ENCODE data around the gene GC.
"Not testable (repeated sequence)": the region's sequence is repeated elsewhere in the genome, so short reads cannot be mapped to it uniquely, and the experiment has no call there.

Gene GC

GRCh38 chr4:71783972-71784371 lies at the start of gene GC:
GC (minus strand) TSS chr4:71784079; CDS start chr4:71784018, 61 bp downstream.
- DNase-seq = no peak

GRCh38 chr4:71833232-71833900 lies 49.5 kb upstream of the GC start:
- DNase-seq = no peak

- DNase-seq = no peak
These were observed 48.2 kb upstream of the GC start for GRCh38 chr4:71832049-71832448.

- DNase-seq = no peak
These were observed 46.8 kb upstream of the GC start for GRCh38 chr4:71830497-71831190.

GRCh38 chr4:71828470-71828869 lies 44.6 kb upstream of the GC start:
- no peak for DNase-seq

GRCh38 chr4:71827826-71828225 lies 43.9 kb upstream of the GC start:
- no peak for DNase-seq

GRCh38 chr4:71816676-71817303 lies 32.9 kb upstream of the GC start:
- DNase-seq = no peak

- no peak for DNase-seq
These were observed 30.6 kb upstream of the GC start for GRCh38 chr4:71814433-71814832.

DNA sequence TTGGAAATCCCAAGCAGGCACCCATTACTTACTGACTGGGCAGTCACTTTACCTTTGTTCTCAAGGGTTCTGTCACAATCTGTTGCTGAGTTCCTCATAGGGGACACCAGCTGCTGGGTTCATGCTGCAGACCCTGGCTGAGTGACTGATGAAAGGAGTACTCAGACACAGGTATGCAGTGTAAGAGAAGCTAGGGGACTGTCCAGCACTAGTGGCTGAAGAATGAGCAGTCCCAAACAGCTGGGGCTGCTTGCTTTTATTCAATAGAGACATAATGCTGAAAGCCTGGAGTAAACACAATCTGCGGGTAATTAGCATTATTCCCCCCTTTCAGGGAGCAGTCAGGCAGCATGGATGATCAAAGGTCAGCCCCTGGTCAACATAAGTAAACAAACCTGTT lies 25.9 kb upstream of the GC start:
- DNase-seq = not testable (repeated sequence)

DNA sequence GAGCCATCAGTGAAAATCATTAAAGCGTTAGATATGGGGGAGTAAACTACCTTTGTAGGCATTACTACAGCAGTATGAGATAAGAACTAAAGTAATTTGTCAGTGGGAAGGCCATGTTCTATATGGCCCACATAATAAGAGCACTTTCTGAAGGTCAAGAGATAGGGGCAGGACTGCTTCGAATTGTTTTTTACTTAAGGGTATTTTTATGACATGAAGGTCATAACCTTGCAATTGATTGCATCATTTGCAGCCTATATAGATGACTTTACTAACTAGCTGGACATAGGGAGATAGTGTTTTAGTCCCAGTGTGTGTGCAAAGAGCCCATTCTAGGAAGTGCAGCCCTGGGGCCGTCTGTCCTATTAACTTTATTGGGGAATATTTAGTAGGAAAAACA lies 23.6 kb upstream of the GC start:
- DNase-seq = no peak

DNA sequence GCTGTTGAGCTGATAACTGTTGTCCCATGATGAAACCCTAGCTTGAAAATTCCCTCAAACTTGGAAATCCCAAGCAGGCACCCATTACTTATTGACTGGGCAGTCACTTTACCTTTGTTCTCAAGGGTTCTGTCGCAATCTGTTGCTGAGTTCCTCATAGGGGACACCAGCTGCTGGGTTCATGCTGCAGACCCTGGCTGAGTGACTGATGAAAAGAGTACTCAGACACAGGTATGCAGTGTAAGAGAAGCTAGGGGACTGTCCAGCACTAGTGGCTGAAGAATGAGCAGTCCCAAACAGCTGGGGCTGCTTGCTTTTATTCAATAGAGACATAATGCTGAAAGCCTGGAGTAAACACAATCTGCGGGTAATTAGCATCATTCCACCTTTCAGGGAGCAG lies 21.4 kb upstream of the GC start:
- DNase-seq = not testable (repeated sequence)

DNA sequence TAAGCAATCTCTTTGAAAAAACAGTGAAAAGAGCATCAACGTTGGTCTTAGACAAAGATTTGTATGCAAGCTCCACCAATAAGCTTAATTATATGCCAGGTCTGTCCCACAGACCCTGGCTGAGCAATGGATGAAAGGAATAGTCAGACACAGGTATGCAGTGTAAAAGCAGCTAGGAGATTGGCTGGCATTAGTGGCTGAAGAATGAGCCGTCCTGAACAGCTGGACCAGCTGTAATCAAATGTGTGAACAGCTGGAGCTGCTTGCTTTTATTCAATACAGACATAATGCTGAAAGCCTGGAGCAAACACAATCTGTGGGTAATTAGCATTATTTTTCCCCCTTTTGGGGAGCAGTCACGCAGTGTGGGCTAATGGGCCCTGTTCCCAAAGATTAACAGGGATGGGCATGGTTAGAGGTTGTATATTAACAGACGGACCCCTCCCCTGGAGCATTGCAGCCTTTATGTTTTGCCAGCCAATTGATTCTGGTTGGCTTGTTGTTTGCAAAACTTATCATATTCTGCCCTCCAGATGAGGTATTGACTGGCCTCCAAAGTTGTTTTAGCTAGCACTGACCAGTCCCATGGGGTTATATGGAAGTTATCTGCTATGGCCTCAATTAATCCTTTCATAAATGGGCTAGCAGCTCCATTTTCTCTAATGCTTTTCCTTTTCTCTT lies 20.3 kb upstream of the GC start:
- not testable (repeated sequence) for DNase-seq

DNA sequence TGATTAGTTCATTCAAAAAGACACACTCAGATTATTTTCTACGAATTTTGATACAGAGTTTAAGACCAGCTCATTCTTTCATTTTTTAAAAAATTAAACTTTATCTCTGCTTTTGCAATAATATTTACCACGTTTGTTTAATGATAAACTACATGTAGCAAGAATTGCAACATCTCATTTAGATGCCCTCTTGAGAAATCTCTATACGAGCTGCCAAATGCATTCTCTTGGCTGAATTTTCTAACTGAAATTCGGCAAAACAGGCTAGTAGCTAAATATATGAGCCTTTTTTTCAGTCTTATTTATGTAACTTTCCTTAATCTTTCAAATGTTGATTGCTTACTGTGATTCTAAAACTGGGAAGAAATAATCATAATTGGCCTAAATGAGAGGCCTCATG lies 2.1 kb upstream of the GC start:
- DNase-seq = no peak

DNA sequence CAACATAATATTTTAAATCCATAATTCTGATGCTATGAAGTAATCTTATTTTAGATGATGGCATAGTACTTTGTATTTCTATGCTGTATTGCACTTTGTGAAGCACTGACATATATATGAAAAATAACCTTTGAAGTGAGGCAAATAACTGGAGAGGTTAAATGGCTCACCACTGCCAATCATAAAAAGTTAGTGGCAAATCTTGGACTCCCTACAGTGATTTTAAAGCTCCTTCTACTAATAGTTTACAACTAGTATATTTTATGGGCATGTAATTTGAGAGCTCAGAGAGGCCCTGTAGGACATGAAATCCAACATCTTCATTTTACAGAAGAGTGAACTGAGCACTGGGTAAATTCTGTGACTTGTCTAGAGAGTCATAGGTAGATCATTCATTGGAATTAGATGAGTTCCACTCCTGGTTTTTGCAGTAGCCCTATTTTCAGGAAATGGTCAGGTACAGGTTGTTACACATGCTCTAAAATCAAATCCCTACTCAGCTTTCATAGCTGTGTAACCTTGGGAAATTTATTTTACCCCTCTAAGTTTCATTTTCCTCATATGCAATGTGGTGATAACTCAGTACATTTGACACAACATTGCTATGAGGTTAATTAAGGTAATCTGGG lies 804 bp upstream of the GC start:
- DNase-seq = no peak

GRCh38 chr4:71777891-71778290 lies 6.0 kb downstream of the GC start:
- DNase-seq = no peak

- DNase-seq = no peak
These were observed 8.4 kb downstream of the GC start for GRCh38 chr4:71775449-71775848.

- DNase-seq = no peak
These were observed 9.7 kb downstream of the GC start for GRCh38 chr4:71774136-71774535.

DNA sequence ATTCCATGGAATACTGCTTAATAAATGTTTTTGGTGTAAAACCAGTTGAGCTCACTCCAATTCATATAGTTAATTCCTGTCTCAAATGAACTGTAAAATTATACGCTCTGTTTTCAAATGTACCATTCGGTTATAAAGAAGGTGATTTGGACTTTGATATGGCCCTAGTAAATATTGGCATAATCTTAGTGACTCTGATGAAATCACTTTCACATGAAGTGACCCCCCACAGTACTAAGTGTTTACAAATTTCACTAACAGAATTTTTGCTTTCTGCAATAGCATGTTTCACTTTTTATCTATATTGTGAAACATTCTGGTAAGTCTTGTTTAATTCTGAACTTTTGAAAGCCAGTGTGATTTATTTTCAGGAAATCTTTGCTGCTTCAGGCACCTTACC lies 10.9 kb downstream of the GC start:
- DNase-seq = no peak

DNA sequence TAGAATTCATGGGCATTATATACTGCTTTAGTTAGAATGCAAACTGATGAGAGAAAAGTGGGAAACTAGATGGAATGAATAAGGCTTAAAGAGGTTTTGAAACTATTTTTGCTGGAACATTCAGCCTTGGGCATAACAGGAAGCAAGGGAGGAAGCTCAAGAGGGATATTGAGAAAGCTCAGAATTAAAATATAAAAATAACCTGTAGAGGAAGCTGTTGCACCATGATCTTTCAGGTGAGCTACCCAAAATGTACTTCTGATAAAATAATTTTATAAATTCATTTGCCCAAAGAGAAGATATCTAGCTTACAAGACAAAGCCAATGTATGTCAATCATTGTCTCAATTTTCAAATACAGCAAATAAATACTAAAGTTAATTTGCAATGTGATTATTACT lies 11.3 kb downstream of the GC start:
- no peak for DNase-seq

DNA sequence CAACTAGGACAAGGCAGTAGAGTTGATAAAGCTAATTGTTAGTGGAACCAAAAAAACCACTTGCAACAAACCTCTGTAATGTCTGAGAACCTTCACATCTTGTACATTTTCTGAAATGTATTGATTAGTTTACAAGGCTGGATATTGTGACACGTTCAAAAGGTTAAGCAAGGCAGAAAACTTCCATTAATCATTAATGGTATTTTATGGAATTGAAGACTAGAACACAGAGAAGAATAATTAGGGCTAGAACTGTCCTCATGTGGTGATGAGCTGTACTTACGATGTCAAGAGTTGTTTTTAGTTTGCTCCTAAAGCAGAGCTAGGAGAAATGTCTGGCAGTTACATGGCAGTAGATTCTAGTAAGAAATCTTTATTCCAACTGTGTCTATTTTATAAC lies 12.3 kb downstream of the GC start:
- no peak for DNase-seq

- no peak for DNase-seq
These were observed 14.4 kb downstream of the GC start for GRCh38 chr4:71769434-71769833.

DNA sequence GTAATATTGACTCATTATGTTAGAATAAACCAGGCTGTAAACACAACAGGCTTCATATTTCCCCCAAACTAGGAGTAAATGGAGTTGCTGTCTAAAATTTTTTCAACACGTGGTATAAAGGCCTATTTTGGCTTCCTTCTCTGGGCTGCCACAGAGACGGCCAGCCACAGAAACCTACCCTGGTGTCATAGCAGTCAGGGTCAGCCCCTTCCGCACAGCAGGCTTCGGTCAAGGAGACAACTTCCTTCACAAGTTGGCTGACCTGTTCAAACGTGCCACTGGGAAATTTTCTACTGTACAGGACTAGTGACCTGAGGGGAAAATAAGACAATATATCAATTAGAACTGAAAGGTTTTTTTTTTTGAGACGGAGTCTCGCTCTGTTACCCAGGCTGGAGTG lies 15.8 kb downstream of the GC start:
- DNase-seq = no peak

DNA sequence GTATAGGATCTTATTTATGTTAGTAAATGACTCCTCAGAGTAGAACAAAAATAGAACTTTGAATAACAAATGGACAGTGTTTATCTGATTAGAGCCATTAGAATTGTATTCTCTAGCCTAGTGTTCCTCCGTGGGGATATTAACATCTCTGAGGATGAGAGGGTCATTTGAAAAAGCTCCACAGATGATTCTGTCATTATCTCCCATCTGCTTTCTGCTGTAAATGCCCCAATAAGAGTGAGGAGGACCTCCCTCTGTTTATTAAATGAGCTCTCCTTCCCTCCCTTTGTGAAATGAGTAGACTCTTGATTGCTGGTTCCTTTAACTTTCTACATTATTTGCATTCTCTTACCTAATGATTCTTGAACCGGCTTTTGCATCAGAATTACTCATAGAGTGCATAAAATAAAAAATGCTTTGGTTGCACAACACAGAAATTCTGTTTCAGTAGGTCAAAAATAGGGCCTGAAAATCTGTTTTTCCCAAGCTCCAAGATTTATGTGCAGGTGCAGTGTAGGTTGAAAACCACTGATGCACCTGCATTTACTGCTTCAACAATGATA lies 18.0 kb downstream of the GC start:
- no peak for DNase-seq

All from activated CD8-positive, alpha-beta memory T cell treated with anti-CD3 and anti-CD28 coated beads, Interleukin-2, amount 50 U/mL, for 48 hours (primary cell).